Left lung (tissue), 10 donors: ENCODE data around the gene AIDA. TPM values are rescaled to one million over a fixed set of nuclear protein-coding genes. Genes with fewer than 3 reads are reported as not detected.
"Not testable (repeated sequence)": the region's sequence is repeated elsewhere in the genome, so short reads cannot be mapped to it uniquely, and the experiment has no call there.

Source experiments
- ATAC-seq: fragments of 200-7000 bp; cut with Tn5 transposase; one replicate; pipeline ENCODE4 v1.9.1; 2020; ENCODE audit warnings: moderate library complexity
- DNase-seq, 4 donors: peaks; one replicate each; pipeline ENCODE4 v3.0.0-alpha.2; 2013 to 2020
- H3K27ac ChIP-seq, 2 donors: fragments of 200-600 bp; sonication (generic) in 1 of 2; one replicate each; pipeline versions ENCODE4 v1.5.0 to v1.8.0; 2020 to 2021
- H3K27me3 ChIP-seq, 2 donors: fragments of 200-600 bp; sonication (generic) in 1 of 2; one replicate each; pipeline versions ENCODE4 v1.5.0 to v1.8.0; 2020 to 2021
- H3K36me3 ChIP-seq, 2 donors: fragments of 200-600 bp; sonication (generic) in 1 of 2; one replicate each; pipeline versions ENCODE4 v1.5.0 to v1.8.0; 2020 to 2021
- H3K4me1 ChIP-seq, 2 donors: fragments of 200-600 bp; one replicate each; pipeline ENCODE4 v1.8.0; 2021
- H3K4me3 ChIP-seq, 2 donors: fragments of 200-600 bp; sonication (generic) in 1 of 2; one replicate each; pipeline versions ENCODE4 v1.5.0 to v1.8.0; 2020 to 2021; ENCODE audit warnings: mild to moderate bottlenecking in 1 of 2
- H3K9me3 ChIP-seq, 2 donors: fragments of 200-600 bp; sonication (generic) in 1 of 2; one replicate each; pipeline versions ENCODE4 v1.5.0 to v1.8.0; 2020 to 2021
- intact Hi-C, 2 donors: fragments of 100-400 bp; cut with DNase I; formaldehyde crosslinking; loops; one replicate each; pipeline versions ENCODE4 v1.11.2 to v1.14.2; 2022
- polyA plus RNA-seq, 6 donors: library from polyadenylated mRNA; unstranded; fragments of 120-200 nt; gene quantifications; one replicate each; pipeline ENCODE4 v1.2.1, GENCODE V29; 2013; ENCODE audit not compliant: insufficient read length in 6 of 6
- total RNA-seq, 2 donors: library from RNA; stranded (reverse); fragmentation: NEBNext Ultra II Directional; extraction: Animal tissue kit (Norgen Biotek cat#: 25700); gene quantifications; one replicate each; pipeline ENCODE4 v1.2.1, GENCODE V29; 2021
- TF ChIP-seq, protein P1 (sequence below), 2 donors: fragments of 200-600 bp; sonication (generic) in 1 of 2; IDR thresholded peaks; one replicate each; pipeline versions ENCODE4 v1.5.0 to v1.8.0; 2021; ENCODE audit warnings: antibody characterized with exemption in 2 of 2
- donor health status: DM: no; HTN: yes; CAD: no.
- donor health status: DM: no; HTN: no; CAD: no.

AIDA gene
- total and polyA plus RNA-seq, 8 donors: 71.8 to 96.7 (median 88.3) TPM

- no peaks in the 10 kb centered on the region for H3K9me3 ChIP-seq
- no peak overlapping the region for H3K27ac ChIP-seq
- peaks cover 0 to 20% of the 10 kb centered on the region in 2 donors for H3K36me3 ChIP-seq
- intact Hi-C loops: no loop called here
- TF ChIP-seq, protein P1, sequence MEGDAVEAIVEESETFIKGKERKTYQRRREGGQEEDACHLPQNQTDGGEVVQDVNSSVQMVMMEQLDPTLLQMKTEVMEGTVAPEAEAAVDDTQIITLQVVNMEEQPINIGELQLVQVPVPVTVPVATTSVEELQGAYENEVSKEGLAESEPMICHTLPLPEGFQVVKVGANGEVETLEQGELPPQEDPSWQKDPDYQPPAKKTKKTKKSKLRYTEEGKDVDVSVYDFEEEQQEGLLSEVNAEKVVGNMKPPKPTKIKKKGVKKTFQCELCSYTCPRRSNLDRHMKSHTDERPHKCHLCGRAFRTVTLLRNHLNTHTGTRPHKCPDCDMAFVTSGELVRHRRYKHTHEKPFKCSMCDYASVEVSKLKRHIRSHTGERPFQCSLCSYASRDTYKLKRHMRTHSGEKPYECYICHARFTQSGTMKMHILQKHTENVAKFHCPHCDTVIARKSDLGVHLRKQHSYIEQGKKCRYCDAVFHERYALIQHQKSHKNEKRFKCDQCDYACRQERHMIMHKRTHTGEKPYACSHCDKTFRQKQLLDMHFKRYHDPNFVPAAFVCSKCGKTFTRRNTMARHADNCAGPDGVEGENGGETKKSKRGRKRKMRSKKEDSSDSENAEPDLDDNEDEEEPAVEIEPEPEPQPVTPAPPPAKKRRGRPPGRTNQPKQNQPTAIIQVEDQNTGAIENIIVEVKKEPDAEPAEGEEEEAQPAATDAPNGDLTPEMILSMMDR (IDR thresholded peaks at IDR 0.05): no peak
- H3K27me3 ChIP-seq: no peaks in the 10 kb centered on the region
- H3K4me1 ChIP-seq: no peaks in the 10 kb centered on the region
- DNase-seq: no peak
- no peak overlapping the region for H3K4me3 ChIP-seq
- ATAC-seq: no peak
Measured at GRCh38 chr1:222694927-222695326, 17.4 kb downstream of the AIDA start.

- H3K36me3 ChIP-seq: peaks cover 0 to 27% of the 10 kb centered on the region in 2 donors
- no peak overlapping the region for H3K4me3 ChIP-seq
- H3K27ac ChIP-seq: no peak overlapping the region
- ATAC-seq: no peak
- intact Hi-C loops: no loop called here
- no peaks in the 10 kb centered on the region for H3K9me3 ChIP-seq
- no peaks in the 10 kb centered on the region for H3K27me3 ChIP-seq
- no peak for DNase-seq
- H3K4me1 ChIP-seq: no peaks in the 10 kb centered on the region
- TF ChIP-seq, protein P1 (IDR thresholded peaks at IDR 0.05): no peak
Measured at GRCh38 chr1:222691016-222691415, 21.3 kb downstream of the AIDA start.

GRCh38 chr1:222680080-222680479 lies 32.2 kb downstream of the AIDA start:
- DNase-seq: no peak
- Histone ChIP-seq H3K27me3 (no peaks in the 10 kb centered on the region), H3K9me3 (no peaks in the 10 kb centered on the region), H3K36me3 (peaks cover 0 to 40% of the 10 kb centered on the region in 2 donors), H3K4me1 (no peaks in the 10 kb centered on the region), H3K27ac (no peak overlapping the region), H3K4me3 (no peak overlapping the region)
- no peak for ATAC-seq
- intact Hi-C loops: no loop called here
- TF ChIP-seq, protein P1 (IDR thresholded peaks at IDR 0.05): no peak

DNA sequence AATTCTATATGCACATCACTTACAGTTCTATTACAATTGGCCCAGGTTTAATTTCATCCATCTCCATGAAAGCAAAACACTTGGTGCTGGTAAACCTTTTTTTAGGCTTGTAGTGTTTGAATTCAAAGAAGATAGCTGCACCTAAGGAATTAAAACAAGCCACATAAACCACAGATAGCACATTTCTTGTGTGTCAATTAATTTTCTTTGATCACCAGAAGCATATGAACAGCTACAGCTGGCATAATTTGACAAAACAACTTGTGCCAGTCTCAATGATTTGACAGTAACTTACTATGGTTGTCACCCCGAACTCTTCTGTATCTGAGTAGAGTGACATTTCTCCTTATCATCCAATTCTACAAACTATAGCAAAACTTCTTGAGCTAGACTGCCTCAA lies 42.2 kb downstream of the AIDA start:
- H3K4me3 ChIP-seq: no peak overlapping the region
- no peaks in the 10 kb centered on the region for H3K4me1 ChIP-seq
- ATAC-seq: no peak
- H3K9me3 ChIP-seq: no peaks in the 10 kb centered on the region
- DNase-seq: no peak
- TF ChIP-seq, protein P1 (IDR thresholded peaks at IDR 0.05): no peak
- no peaks in the 10 kb centered on the region for H3K27me3 ChIP-seq
- intact Hi-C loops: no loop called here
- no peak overlapping the region for H3K27ac ChIP-seq
- peaks cover 0 to 79% of the 10 kb centered on the region in 2 donors for H3K36me3 ChIP-seq

DNA sequence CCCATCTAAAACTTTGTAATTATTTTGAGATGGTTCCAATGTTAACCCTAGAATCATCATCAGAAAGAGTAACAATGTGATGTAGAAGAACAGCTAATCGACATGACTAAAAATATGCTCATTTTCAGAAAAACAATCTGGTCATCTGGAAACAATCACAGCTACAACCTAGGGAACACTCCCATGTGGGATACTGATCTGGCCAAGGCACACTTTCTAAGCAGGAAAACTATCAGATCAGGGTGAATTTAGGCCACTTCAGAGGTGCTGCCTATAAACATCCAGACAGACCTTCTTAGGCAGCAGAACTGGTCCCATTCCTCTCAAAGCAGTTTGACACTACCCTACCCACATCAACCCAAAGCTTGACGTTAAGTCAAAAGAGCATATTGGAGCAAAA lies 43.2 kb downstream of the AIDA start:
- H3K36me3 ChIP-seq: peaks cover 0 to 79% of the 10 kb centered on the region in 2 donors

DNA sequence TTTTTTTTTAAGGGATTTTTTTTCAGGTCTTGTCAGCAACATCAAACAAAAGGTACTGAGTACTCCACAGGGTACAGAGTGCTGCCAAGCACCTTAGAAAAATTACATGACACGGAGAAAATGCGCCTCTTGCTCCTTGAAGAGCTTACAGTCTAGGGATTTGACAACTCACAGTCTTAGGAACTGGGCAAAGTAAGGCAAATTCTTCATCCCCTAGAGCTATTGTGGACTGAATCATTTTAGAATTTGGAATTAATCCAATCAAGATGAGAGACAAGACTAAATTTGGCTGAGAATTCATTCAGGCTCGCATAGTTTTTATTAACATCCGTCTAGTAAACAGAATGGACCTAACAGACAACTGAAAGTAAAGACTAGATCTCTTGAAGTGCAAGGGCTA lies 44.1 kb downstream of the AIDA start:
- intact Hi-C loops, H3K4me1 ChIP-seq, H3K27me3 ChIP-seq, H3K9me3 ChIP-seq, DNase-seq, ATAC-seq, H3K27ac ChIP-seq, H3K4me3 ChIP-seq: not testable (repeated sequence)
- H3K36me3 ChIP-seq: peaks cover 0 to 80% of the 10 kb centered on the region in 2 donors

More for the DNA sequence above, 43.2 kb downstream of the AIDA start:
- ATAC-seq, H3K27me3 ChIP-seq, H3K4me1 ChIP-seq, H3K27ac ChIP-seq, H3K9me3 ChIP-seq, intact Hi-C loops, DNase-seq, H3K4me3 ChIP-seq: not testable (repeated sequence)
